T-helper 2 cell (primary cell): Measurements from ENCODE around the gene OGFR.

Source experiments
- DNase-seq, 5 experiments: peaks; one replicate each; pipeline versions ENCODE4 v3.0.0 to v3.0.0-alpha.2; 2012 to 2022

OGFR gene

GRCh38 chr20:62815066-62815991 is 10.7 kb downstream of the OGFR start:
- no peak for DNase-seq

- DNase-seq = no peak
These were observed 11.6 kb downstream of the OGFR start for GRCh38 chr20:62816031-62816883.

DNA sequence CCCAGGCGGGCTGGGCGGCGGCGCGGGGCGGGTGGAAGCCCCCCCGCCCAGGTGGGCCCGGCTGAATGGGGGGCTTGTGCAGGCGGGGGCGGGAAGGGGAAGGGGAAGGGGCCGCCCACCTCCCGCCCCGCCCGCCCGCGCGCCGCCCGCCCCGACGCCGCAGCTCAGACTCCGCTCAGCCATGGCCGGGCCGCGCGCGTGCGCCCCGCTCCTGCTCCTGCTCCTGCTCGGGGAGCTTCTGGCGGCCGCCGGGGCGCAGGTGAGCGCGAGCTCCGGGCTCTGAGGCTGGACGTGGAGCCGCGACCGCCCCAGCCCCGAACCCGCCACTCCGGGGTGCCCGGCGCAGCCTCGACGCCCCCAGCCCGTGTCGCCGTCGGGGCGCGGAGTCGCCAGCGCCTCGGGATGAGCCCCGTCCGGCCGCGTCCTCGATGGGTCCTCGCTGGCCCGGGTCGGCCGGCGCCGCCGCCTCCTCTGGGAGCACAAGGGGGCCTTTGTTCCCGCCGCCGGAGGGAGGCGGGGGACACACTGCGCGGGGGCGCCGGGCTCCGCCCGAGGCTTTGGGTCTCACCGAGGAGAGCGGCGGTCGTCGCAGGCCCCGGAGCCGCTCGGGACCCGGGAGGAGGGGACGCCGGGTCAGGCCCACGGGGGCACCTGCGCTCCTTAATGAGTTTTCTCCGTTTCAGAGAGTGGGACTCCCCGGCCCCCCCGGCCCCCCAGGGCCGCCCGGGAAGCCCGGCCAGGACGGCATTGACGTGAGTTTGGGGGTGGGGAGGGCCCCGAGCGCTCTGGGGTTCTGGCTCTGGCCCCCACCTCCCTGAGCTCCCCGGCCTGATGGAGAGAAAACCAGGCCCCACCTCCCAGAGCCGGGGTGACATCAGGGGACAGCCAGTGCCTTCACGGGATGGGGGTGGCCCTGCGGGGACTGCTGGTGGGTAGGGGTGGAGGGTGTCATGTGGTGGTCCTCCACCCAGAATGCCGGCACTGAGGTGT is 12.5 kb downstream of the OGFR start, which contains the start of gene COL9A3:
Gene COL9A3 (plus strand): TSS at position 167 of the 990 bp plus-strand sequence. CDS start 15 bp downstream, at position 182.
- no peak for DNase-seq

GRCh38 chr20:62817975-62818591 is 13.4 kb downstream of the OGFR start:
- no peak for DNase-seq

GRCh38 chr20:62818592-62819493 is 14.2 kb downstream of the OGFR start:
- DNase-seq = no peak

DNA sequence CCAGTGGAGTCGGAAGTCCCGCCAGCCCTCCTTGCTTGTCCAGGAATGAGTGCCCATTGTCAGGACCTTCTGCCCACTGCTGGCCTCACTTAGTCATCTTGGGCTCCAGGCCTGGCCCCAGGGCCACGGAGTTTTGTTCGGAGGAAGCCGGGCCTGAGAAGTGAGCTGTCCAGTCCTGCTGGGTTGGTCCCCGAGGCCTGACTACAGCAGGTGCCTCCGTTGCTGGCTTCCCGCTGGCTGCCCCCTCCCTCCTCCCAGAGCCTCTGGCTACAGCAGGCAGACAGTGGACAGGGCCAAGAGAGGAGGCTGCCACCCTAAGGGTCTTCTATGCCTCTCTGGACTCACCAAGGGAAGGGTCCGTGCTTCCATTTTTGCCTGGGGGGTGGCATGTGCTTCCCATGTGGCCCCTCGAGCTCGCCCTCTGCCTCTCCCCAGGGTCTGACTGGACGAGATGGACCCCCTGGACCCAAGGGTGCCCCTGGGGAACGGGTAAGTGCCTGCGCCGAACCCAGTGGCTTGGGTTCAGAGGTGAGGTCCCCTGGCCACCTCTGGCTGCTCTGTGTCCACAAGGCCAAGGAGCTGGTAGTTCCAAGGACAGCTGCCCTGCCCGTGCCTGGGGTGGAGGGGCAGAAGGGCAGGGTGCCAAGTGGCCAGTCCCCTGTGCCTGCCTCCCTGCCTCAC is 15.0 kb downstream of the OGFR start:
- DNase-seq = no peak

DNA sequence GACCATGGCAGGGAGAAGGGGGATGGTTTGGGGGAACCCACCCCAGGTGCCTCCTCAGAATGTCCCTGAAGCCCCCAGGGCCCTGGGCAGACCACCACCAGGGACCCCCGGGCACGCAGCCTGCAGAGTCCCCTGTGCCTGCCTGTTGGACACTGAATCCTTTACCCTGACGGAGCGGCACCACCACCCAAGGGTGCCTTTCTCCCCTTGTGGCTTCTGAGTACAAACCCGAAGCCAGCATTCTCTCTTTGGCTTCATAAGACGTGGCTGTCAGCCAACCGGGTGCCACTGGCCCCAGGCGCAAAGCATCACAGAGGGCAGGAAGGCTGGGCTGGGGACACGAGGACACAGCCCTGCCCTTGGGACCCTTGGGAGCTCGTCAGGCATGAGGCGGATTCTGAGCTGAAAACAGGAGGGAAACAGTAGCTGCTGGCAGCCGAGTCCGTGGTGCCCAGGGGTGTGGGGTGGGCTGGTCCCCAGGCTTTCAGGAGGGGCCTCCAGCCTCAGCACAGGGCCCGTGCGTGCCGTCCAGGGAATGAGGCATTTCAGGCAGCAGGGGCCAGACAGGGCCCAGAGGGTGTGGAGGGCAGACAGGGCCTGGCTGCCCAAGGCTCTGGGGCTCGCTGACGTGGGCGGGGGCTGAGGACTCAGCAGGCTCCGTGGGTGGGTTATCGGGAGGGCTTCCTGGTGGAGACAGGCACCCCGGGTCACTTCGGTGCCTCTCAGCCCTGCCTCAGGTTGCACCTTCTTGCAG is 15.8 kb downstream of the OGFR start:
- no peak for DNase-seq

DNA sequence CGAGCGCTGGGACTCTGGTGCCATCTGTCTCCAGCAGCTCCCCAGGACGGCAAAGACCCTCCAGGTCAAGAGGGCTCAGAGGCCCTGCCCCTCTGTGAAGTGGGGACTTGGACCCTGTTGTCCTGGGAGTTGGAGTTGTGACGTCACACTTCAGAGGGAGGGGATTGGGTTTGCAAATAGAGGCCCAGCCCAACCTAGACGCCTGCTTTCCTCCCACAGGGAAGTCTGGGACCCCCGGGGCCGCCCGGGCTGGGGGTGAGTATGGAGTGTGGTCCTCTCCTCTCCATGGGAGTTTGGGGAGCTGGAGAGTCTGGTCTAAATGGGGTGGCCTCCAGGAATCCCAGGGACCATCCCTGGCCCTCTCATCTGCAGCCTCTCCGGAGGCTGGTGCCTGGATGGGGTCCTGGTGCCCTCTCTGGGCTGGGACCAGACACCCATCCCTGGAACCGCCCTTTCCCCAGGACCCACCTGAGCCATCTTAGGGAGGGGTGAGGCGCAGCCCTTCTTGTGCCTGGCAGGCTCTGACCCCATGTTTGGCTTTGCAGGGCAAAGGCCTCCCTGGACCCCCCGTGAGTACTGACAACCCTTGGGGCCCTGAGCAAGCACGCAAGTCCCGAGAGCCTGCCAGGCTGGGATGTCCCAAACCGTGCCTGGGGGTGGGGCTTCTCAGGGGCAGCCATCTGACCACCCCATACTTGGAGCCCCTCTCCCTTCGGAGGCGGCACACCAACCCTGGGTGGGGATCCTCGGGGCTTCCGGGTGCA is 16.5 kb downstream of the OGFR start:
- DNase-seq = no peak

- no peak for DNase-seq
These were observed 17.1 kb downstream of the OGFR start for GRCh38 chr20:62821726-62822210.

GRCh38 chr20:62822239-62822787 is 17.7 kb downstream of the OGFR start:
- no peak for DNase-seq

- peak in 1 of 5 experiments; percentile 79 for DNase-seq
These were observed 18.4 kb downstream of the OGFR start for GRCh38 chr20:62822788-62823651.

- DNase-seq = no peak
These were observed 19.2 kb downstream of the OGFR start for GRCh38 chr20:62823688-62824475.

GRCh38 chr20:62824476-62825332 is 20.1 kb downstream of the OGFR start:
- DNase-seq = peak in 4 of 5 experiments; percentile 25 to 82 (median 46)

DNA sequence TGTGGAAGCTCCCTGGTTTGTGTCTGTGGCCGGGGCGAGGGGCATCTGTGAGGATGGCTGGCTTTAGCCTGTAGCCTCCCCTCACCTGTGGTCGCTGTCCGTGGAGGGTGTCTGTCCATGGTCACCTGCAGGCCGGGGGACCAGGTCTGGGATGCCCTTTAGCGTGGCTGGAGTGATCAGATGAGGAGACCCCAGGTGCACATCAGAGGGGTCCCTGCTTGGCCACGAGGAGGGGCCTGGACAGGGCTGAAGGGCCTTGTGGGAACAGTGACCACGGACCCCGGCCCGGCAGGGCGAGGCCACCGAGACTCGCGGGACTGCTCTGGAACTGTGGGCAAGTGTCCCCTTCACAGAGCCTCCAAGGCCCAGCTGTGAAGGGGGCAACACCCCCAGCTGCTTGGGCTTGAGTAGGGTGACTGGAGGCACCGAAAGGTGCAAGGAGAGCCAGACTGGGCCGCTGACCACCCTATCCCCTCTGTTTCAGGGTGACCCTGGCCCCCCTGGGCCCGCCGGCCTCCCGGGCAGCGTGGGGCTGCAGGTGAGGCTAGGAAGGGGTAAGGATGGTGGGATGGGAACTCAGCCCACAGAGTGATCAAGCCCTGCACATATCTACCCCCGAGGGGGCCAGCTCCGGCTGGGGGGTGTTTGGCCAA is 20.8 kb downstream of the OGFR start:
- DNase-seq = no peak
